ENCODE results near the gene TXNRD3.
A peak's percentile ranks its signal among the peaks of the same experiment; 100 is the strongest.

Gene TXNRD3

DNA sequence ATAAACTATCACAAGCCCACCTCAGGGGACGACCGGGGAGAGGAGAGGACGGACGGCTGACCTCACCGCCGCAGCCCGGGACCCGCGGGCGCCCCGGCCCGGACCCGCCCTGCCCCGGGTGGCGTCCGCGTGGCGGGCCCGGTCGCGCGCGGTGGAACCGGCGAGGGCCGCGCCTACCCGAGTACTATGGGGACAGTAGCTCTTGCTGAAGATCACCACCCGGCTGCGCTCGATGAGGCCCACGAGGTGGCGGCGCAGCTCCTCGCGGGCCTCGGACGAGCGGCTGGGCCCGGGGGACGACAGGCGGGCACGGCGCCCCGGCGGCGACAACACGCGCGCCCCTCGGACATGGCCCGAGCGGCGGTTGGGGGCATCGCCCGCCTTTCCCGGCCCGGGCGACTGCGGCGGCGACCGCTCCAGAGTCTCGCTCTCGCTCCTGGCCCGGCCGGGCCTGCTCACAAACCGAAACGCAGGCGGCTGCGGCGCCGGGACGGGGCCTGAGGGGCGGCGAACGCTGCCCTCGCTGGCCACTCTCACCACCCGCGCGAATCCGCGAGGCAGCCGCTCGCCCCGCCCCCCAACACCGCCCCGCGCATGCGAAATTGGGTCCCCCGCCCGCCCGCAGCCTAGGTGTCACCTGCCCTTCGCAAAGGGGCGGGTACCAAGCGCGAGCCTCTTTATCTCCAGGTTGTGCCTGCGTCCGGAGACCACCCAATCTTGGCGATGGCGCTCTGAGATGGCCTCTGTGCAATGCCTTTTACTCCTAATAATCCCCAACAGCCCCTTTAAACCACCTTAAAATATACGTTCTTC lies at the start of gene TXNRD3:
TSS of gene TXNRD3 (minus strand) at position 554 of the 813 bp plus-strand sequence.
- DNase-seq, result peak; percentile 82

DNA sequence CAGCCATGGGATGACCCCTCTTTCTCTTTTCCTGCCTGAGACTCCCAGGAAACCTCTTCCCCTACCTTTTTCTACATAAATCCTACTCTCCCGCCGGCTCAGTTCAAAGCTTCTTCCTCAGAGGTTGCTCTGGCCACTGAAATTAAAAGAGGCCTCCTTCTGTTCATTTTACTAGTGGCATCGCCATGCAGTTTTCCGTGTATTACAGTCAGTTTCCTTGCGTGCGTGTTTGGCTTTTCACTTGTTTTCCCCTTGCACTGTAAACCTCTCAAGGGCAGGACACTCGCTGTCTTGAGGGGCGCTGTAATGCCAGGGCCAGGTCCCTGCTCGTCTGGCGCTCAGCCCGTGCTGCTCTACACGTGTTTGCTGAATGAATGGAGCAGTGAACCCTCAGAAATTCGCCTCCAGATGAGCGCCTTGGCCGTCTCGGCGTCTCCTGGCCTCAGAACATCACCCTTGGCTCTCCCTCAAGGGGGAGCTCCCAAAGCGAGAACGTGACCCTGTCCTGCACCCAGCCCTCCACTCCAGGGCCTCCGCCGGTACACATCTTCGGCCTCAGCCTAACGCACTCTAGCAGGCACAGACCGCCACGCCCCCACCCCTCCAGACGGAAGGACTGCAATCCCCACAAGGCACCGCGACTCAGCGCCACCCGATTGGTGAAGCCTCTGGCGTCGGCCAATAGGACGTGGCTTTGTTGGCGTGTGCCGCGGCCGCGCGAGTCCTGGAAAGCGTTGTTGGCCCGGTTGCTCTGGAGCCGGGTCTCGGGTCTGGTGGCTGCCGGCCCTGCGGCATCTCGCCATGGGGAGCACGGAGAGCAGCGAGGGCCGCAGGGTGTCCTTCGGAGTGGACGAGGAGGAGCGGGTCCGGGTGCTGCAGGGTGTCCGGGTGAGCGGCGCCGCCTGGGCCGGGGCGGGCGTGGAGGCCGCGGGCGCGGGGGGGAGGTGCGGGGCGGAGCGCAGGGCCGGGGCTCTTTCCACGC lies 48.9 kb upstream of the TXNRD3 start, which contains the start of gene CHCHD6:
TSS of gene CHCHD6 (plus strand) at position 729 of the 982 bp plus-strand sequence. CDS start at position 802, 73 bp downstream.
- peak; percentile 96 for DNase-seq

DNA sequence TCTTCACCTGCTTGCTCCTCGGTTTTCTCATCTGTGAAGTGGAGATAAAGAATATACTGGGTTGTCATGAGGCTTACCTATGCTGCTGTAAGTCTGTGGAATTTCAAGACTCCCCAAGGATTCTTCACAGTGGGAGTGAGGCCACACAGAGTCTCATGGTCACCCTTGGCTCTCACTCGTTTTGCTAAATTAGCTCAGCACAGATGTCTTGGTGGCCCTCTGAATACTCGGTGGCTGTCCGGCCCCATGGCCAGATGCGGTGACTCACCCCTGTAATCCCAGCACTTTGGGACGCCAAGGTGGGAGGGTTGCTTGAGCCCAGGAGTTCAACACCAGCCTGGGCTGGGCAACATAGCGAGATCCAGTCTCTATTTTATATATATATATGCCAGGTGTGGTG lies 44.1 kb upstream of the TXNRD3 start:
- no peak for DNase-seq

DNA sequence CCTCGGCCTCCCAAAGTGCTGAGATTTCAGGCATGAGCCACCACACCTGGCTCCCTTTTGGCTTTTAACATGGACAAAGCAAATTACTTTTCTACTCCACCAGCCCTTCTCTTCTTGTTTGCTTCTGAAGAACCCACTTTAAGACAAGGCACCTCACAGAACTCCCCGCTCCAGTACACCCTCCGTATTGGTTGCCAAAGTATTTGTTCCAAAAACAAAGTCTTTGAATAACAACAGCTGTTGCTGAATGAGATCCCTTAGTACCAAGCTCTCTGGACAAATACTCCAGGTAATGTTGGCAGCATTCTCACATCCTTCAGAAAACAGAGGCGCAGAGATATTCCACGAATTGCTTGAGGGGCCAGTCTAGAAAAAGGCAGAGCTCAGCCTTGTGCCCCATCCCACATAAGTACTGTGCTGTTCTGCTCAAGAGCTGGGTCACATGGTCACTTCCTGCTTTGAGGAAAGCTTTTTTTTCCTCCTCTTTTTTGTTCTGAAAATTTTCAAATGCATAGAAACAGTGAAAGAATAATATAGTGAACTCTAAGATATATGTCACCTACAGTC lies 41.9 kb upstream of the TXNRD3 start:
- DNase-seq, result no peak

DNA sequence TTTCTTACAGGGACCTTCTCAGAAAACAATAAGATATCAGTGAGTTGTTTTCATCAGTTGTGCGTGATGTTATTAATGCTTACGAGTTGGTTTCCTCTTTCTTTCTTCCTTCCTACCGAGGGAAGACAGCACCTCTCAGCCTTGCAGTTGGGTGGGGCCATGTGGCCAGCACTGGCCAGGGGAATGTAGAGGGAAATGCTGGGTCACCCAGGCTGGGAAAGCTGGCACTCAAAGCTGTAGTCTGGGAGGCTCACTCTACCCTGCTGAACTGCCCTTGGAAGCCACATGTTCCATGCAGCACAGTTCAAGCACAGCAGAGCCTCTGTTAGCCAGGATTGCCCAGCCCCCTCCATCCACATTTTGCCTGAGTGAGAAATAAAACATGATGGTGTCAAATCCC lies 39.0 kb upstream of the TXNRD3 start:
- DNase-seq, result no peak

DNA sequence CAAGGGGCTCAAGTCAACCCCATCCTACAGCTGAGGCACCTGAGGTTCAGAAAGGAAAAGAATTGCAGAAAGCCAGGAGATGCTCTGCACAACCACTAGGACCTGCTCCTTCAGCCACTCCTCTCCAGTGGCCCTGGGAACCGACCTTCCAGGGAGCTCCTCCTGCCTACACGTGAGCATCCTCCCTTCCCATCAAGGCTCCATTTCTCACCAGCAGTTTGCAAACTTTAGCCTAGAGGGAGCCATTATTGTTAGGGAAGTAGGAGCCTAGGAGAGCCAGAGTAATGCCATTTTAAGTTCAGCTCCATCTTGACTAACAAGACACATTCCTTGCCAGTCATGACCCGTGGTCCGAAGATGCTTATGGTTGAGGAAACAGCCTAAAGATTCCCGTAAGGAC lies 37.9 kb upstream of the TXNRD3 start:
- DNase-seq, result no peak

DNA sequence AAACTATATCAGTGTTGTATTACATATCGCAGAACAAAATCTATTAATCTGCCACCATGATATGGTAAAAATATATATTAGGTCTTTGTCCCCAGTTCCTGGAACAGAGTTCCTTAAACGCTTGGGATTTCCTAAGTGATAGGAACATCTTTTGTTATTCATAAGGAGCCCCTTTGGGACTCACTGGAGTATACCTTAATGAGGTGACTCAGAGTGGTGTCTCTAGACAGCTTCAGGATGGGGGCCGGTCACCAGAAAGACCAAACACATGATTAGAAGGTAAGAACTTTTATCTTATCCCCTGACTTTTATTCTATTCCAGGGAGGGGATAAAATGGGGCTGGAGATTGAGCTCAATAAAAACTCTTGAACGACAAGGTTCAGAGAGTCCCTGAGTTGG lies 36.8 kb upstream of the TXNRD3 start:
- no peak for DNase-seq

DNA sequence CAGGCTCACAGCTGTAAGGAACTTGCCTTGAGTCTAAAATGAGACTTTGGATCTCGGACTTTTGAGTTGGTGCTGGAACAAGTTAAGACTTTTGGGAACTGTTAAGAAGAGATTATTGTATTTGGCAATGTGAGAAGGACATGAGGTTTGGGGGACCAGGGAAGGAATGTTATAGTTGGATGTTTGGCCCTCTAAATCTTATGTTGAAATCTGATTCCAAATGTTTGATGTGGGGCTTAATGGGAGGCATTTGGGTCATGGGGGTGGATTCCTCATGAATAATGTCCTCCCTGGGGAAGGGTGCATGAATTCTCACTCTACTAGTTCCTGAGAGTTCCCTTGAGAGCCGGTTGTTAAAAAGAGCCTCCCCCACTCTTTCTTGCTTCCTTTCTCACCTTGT lies 30.6 kb upstream of the TXNRD3 start:
- no peak for DNase-seq

DNA sequence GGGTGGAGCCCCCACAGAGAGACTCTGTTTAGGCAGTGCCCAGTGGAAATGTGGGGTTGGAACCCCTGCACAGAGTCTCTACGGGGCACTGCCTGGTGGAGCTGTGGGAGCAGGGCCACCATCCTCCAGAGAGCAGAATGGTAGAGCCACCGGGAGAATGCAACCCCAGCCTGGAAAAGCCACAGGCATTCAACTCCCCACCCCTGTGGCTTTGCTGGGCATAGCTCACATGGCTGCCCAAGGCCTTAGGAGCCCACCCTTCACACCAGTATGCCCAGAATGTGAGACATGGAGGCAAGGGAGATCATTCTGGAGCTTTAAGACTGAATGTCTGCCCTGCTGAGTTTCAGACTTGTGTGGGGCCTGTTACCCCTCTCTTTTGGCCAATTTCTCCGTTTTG lies 30.1 kb upstream of the TXNRD3 start:
- no peak for DNase-seq

DNA sequence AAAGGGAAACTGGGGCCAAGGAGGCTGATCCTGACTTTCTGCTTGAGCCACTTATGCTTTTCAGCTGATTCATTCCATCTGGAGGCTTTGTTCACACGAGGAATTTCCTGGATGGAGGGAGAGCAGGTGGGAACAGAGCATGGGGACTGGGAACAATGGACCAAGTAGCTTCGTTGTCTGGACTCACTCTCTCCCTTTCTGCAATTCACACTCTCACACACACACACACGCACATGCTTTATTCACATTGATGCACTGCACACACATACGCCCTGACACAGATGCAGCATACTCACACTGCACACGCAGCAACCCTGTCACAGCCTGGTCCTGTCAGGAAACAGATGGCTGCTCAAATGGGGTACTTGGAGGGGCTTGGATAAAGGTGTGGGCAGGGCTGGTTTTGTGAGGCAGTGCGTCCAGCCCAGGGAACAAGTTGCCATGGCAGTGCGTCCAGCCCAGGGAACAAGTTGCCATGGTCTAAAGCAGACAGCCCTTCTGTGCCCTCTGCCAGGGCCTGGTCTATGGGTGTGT lies 29.4 kb upstream of the TXNRD3 start:
- DNase-seq, result peak; percentile 52

DNA sequence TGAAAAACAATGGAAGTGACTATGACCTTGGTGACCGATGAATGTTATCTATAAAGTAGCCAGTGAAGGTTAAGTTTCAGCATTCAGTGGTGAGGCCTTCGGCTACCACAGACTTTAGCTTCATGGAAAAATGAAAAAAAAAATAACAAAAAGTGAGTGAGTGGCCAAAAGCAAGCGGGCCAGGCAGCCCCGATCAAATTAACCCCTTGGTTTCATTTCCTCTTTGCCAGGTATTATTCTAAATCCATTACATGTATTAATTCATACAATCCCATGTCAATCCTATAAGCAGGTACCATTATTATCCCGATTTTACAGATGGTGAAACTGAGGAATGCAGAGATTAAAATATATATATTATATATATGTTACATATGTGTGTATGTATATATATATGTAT lies 28.1 kb upstream of the TXNRD3 start:
- no peak for DNase-seq

DNA sequence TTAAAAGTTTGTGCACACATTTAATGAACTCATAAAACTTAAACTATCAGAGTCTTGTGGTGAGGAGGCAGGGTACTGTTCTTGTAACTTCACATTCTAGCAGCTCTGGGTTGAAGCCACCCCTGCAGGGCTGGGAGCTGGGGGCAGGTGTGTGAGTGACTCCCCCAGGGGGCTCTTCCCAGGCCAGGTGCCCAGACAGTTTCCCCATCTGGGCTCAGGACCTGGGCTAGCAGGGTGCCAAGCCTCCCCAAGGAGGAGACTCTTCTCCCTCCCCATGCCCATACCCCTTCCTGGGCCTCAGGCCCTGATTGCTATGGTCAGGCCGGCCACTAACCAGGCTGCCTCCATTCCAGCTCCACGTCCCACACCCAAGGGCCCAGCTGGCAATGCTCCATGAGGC lies 27.1 kb upstream of the TXNRD3 start:
- DNase-seq, result no peak

DNA sequence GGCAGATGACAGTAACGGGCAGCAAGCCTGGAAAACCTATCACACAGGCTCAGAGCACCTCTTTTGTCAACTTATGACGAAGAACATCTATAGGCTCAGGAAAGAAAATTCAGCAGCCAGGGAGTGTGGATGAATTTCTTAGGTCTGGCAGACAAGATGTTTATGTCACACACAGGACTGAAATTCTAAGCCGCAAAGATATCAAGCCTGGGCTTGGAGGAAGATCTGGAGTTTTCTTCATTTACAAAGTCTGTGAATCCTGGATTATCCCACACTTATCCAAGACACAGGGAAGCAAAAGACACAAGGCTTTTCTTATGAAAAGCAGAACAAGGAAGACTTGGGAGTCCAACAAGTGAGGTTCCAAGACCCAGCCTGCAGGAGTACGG lies 25.7 kb upstream of the TXNRD3 start:
- no peak for DNase-seq

DNA sequence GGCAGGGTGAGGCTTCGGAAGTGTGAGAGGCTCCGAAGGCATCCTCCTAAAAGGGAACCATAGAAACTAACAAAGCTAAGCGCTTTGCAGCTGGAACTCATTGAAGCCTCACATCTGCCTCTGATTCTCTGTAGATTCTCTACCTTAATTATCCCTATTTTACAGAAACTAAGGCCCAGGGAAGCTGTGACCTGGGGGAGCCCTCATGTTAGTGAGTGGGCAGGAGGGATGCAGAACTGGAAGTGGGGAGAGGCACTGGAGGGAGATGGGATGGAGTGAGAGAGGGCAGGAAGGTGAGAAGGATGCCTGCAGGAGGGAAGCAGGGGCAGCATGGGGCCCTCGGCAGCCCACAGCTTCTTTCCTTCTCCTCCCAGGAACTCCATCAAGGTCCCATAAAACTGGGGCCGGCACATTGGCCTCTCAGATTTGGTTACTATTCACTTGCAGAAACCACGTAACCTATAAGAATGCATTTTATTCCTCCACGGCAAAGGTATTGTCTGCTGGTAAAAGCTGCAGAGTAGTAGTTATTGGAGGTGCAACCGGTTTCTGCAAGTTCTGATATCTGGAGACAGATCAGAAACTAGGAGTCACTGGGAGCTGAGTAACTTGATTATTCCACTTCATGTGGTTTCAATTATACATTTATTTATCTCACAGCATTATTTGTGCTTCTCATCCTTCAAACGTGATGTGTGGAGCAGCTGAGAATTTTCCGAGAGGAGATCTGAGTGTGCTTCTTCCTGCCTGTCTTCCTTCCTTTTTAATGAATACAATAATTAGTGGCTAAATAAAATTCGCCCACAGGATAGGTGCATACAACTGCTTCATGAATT lies 25.1 kb upstream of the TXNRD3 start:
- no peak for DNase-seq

DNA sequence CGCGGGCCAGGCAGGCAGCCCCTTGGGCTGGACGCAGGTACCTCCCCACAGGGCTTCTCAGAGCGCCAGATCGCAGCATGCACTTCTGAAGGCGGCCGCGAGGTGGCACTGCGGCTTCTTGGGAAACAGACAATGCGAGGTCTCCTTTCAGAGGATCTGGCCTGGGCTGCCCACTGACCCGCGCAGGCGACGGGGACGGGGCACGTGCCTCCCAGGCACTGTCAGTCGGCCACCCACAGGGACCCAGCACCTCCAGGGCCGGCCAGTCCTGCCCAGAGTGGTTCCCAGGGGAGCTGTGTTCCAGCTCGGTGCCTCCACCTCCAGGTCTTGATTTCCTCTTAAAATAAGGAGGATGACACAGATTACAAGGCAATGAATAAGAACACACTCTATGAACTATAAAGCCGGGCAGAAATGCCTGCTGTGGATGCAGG lies 24.4 kb upstream of the TXNRD3 start:
- DNase-seq, result peak; percentile 82

DNA sequence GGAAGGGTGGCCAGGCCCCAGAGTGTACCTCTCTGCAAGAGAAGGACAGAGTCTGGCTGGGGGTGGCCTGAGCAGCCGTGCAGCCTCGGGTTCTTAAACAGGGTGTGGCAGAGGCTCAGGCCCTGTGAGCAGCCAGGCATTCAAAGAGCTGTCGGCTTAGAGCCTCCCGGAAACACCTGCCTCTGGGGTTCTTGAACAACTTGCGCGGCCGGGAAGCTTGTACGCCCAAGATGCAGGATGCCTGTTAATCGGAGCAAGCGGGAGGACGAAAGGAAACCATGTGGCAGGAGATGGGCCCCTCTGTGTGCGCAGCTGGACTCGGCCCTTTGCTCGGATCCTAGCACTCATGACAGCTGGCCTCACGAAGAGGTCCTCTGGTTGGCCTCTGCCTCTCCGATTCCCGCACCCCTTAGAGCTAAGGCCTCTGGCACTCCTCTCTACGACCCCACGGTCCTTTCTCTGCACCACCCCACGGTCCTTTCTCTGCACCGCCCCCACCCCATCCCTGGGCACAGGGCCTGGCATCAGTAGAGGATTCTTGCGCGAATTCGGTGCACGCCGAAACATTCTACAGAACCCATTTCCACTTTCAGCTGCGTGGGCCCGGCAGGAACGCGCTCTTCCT lies 23.9 kb upstream of the TXNRD3 start:
- DNase-seq, result no peak

DNA sequence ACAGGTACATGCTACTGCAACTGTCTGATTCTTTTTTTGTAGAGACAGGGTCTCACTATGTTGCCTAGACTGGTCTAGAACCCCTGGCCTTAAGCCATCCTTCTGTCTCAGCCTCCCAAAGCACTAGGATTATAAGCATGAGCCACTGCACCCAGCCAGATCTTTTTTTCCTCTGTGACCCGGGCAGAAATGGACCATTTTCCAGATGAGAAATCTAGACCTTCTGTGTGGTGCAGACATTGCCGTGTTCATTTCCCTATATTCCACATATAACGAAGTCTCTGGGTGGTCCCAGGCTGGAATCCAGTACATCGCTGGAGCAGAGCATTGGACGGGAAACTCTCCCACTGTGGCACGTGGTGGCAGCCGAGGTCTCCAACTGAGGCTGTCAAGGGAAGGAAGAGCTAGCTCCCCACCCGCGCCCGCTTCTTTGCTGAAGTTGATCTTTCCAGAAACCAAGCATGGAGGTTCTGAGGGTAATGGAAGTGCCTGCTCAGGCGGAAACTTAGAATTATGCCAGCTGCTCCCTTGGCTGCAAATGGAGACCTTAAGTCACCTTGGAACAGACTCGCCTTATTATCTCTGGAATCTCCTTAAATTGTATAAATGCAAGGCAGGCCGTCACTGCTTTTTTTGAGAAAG lies 23.1 kb upstream of the TXNRD3 start:
- no peak for DNase-seq

DNA sequence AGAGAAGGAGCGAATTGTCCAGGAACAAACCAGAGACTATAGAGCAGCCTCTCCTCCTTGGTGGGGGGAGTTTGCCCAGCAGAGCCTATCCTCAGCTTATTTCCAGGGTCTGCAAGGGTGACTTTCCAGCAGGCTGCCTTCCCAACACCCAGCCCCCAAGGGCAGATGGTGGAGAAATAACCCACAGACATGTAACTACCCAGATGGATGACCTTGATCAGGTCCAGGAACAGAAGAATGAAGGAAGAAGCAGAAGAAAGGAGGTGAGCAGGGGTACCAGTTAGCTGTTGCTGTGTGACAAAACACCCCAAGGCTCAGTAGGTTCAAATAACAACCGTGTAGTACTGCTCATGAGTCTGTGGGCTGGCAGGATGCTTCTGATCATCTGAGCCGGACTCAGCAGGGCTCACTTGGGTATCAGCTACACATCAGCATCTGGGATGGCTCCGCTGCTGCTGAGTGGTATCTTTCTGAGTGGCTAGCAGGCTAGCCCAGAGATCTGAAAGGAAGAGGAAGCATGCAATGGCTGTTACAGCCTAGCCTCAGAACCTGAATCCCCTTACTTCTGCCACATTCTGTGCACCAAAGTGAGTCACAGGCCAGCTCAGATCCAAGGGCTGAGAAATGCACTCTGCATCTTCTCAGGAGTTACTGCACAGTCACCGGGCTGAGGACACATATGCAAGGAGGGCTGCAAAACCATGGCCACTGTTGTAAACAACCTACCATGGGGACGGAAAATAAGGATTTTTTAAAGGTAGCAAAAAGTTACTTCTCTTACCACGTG lies 22.2 kb upstream of the TXNRD3 start:
- DNase-seq, result no peak

DNA sequence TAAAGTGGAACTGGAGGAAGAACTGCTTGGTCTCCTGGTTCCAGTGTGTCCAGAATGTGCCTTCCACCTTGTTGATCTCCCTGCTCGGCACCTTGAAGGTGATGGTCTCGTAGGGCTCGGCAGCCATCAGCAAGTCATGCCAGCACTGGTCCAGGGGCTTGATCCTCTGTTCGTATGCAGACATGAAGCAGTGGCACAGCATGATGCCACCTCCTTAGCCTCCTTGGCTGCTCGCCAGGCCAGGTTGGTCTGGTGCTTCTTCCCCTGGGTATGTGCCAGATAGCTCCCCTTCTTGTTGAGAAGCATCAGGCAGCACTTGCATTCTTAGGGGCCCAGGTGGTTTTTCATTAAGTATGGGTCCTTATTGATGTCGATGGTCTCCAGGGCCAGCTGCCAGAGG lies 17.8 kb upstream of the TXNRD3 start:
- no peak for DNase-seq

DNA sequence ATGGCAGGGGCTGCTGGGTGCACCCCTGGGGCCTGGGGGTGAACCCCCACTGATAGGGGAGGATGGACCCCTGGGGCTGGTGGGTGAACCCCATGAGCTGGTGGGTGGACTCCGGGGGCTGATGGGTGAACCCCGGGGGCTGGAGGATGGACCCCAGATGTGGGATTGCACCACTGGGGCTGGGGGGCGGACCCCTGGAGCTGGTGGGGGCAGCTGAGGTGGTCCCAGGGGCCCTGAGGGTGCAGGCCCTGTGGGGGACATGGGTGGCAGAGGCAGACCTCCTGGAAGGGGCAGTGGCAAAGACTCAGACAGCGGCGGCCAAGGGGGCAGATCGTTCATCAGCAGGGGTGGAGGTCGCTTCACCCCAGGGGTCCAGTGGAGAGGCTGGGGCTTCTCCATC lies 17.4 kb upstream of the TXNRD3 start:
- no peak for DNase-seq
